Measurements from ENCODE around the gene CHST7.

DNA sequence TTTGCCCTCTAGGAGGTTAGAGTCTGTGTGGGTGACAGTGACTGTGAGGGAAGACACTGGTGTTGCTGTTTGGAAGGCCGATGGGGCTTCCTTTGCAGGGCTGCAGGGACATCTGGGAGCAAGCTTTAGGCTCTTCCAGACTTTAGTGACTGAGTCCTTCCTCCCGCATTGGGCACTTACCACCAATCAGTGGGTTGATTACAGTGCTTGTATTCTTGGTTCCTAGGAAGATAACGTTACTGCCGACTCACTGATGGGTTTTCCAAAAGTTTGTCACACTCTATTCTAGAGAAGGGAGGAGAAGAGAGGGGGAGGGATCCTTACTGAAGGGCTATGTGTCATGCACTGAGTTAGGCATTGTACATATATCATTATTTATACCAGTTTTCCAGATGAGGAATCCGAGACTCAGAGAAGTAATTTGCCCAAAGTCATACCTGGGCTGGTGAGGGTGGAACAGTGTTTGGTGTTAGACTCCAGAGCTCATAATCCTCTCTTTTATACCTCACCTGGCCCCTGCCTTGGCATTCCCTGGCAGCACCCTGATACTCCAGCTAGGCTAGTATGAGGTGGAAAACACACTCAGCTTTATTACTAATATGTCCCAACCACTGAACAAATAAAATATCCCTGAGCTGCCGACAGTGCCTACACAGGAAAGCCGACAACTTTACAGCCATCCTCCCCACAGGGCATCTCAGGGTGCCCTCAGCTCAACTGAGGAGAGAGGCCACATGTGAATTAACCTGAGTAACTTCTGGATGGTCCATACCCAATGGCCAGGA lies 3.8 kb downstream of the CHST7 start:
- TF ChIP-seq CTCF (IDR thresholded peaks at IDR 0.05) (no peak), POLR2AphosphoS5 (IDR thresholded peaks at IDR 0.05; ENCODE audit: low read depth, low read length) (no peak)
